Liver (tissue), 9 donors: ENCODE results near the gene ANGEL2. TPM values are rescaled to one million over a fixed set of nuclear protein-coding genes. Genes with fewer than 3 reads are reported as not detected.

ENCODE experiments used
- DNase-seq: peaks from one replicate; pipeline ENCODE4 v3.0.0-alpha.2; 2017; ENCODE audit warnings: low spot score
- H3K27ac ChIP-seq, 2 donors: one replicate each; pipeline ENCODE4 v1.7.0; 2013; ENCODE audit warnings: inconsistent platforms in 2 of 2, low read length in 2 of 2, control low read depth in 1 of 2, low read depth in 1 of 2, mild to moderate bottlenecking in 1 of 2
- H3K27me3 ChIP-seq, 4 donors: one replicate each; pipeline versions ENCODE4 v1.6.1 to v1.7.0; 2013; ENCODE audit warnings: low read length in 3 of 4, inconsistent platforms in 1 of 4, mild to moderate bottlenecking in 1 of 4, moderate library complexity in 1 of 4; ENCODE audit not compliant: control insufficient read depth in 4 of 4, insufficient read depth in 4 of 4
- H3K36me3 ChIP-seq, 4 donors: one replicate each; pipeline versions ENCODE4 v1.6.1 to v1.7.0; 2013; ENCODE audit warnings: low read length in 3 of 4, mild to moderate bottlenecking in 3 of 4, low read depth in 1 of 4, moderate library complexity in 1 of 4; ENCODE audit not compliant: control insufficient read depth in 4 of 4, insufficient read depth in 3 of 4
- H3K4me1 ChIP-seq, 4 donors: one replicate each; pipeline versions ENCODE4 v1.6.1 to v1.7.0; 2013; ENCODE audit warnings: low read length in 3 of 4, mild to moderate bottlenecking in 3 of 4, moderate library complexity in 1 of 4; ENCODE audit not compliant: control insufficient read depth in 4 of 4, insufficient read depth in 4 of 4
- H3K4me3 ChIP-seq, 3 donors: one replicate each; pipeline versions ENCODE4 v1.6.1 to v1.7.0; 2013; ENCODE audit warnings: low read length in 3 of 3, control low read depth in 1 of 3, low read depth in 1 of 3, mild to moderate bottlenecking in 1 of 3
- H3K9ac ChIP-seq, 2 donors: one replicate each; pipeline ENCODE4 v1.7.0; 2013; ENCODE audit warnings: low read length in 2 of 2, mild to moderate bottlenecking in 2 of 2, moderate library complexity in 2 of 2, control low read depth in 1 of 2, low read depth in 1 of 2
- H3K9me3 ChIP-seq, 4 donors: one replicate each; pipeline versions ENCODE4 v1.6.1 to v1.7.0; 2013; ENCODE audit warnings: low read length in 3 of 4; ENCODE audit not compliant: control insufficient read depth in 4 of 4
- FOXA1 ChIP-seq: IDR thresholded peaks from 2 replicates; pipeline ENCODE4 v1.6.1; 2016; ENCODE audit warnings: antibody characterized with exemption
- FOXA2 ChIP-seq: IDR thresholded peaks from 2 replicates; pipeline ENCODE4 v1.6.1; 2016; ENCODE audit warnings: antibody characterized with exemption
- GABPA ChIP-seq, 2 donors: IDR thresholded peaks in 1 of 2; conservative IDR thresholded peaks in 1 of 2; 2 replicates each; pipeline ENCODE4 v1.6.1; 2016; ENCODE audit warnings: antibody characterized with exemption in 2 of 2, mild to moderate bottlenecking in 1 of 2, moderate library complexity in 1 of 2
- HNF4A ChIP-seq, 2 donors: conservative IDR thresholded peaks; 2 replicates each; pipeline ENCODE4 v1.6.1; 2016; ENCODE audit warnings: antibody characterized with exemption in 2 of 2, mild to moderate bottlenecking in 2 of 2
- HNF4G ChIP-seq: IDR thresholded peaks from 2 replicates; pipeline ENCODE4 v1.6.1; 2016; ENCODE audit warnings: antibody characterized with exemption
- JUND ChIP-seq, 2 donors: IDR thresholded peaks; 2 replicates each; pipeline ENCODE4 v1.6.1; 2016; ENCODE audit warnings: antibody characterized with exemption in 2 of 2
- RXRA ChIP-seq, 2 donors: IDR thresholded peaks; 2 replicates each; pipeline ENCODE4 v1.6.1; 2017 to 2018; ENCODE audit warnings: antibody characterized with exemption in 2 of 2, mild to moderate bottlenecking in 1 of 2
- ZBTB33 ChIP-seq: IDR thresholded peaks from 2 replicates; pipeline ENCODE4 v1.6.1; 2016; ENCODE audit warnings: antibody characterized with exemption
- WGBS: extraction: QIAGEN DNeasy Blood & Tissue Kit; methylation state at CpG from one replicate; pipeline ENCODE4 v1.1.7; 2013; 5-methylcytosine and 5-hydroxymethylcytosine counted together
- polyA plus RNA-seq, 2 donors: library from polyadenylated mRNA; stranded (reverse) in 1 of 2; unstranded in 1 of 2; fragments of 200-250 nt in 1 of 2; fragments of >200 nt in 1 of 2; fragmentation: Nextera tagmentation in 1 of 2; extraction: Ambion mirVana in 1 of 2; gene quantifications; one replicate each; pipeline versions ENCODE4 v1.2.1 to v1.2.3, GENCODE V29; 2013 to 2015
- total RNA-seq, 2 donors: library from RNA; depleted of rRNA; stranded (reverse); fragments of >200 nt; gene quantifications; one replicate each; pipeline ENCODE4 v1.2.3, GENCODE V29; 2014
- TF ChIP-seq, protein P1 (sequence below): IDR thresholded peaks from 2 replicates; pipeline ENCODE4 v1.6.1; 2016; ENCODE audit warnings: antibody characterized with exemption
- TF ChIP-seq, protein P2 (sequence below): IDR thresholded peaks from 2 replicates; pipeline ENCODE4 v1.6.1; 2016; ENCODE audit warnings: antibody characterized with exemption
- TF ChIP-seq, protein P3 (sequence below): IDR thresholded peaks from 2 replicates; pipeline ENCODE4 v1.6.1; 2016; ENCODE audit warnings: antibody characterized with exemption, mild to moderate bottlenecking
- TF ChIP-seq, protein P4 (sequence below): fragments of 150-350 bp; IDR thresholded peaks from 2 replicates; pipeline ENCODE4 v1.5.1; 2017; ENCODE audit warnings: improper control_type of control experiment, low read depth, low read length; ENCODE audit not compliant: missing input control
- donor health status: healthy.
- donor health status: healthy.
- donor health status: healthy.
- donor health status: healthy.
- donor health status: healthy.

ANGEL2 gene
- total and polyA plus RNA-seq, 4 donors: 8.2 to 31.1 (median 16.4) TPM

- TF ChIP-seq, protein P1, sequence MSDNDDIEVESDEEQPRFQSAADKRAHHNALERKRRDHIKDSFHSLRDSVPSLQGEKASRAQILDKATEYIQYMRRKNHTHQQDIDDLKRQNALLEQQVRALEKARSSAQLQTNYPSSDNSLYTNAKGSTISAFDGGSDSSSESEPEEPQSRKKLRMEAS: no peak
- TF ChIP-seq RXRA (IDR thresholded peaks at IDR 0.05): no peak
- TF ChIP-seq, protein P2, sequence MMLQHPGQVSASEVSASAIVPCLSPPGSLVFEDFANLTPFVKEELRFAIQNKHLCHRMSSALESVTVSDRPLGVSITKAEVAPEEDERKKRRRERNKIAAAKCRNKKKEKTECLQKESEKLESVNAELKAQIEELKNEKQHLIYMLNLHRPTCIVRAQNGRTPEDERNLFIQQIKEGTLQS: no peak
- H3K4me3 ChIP-seq: no peak overlapping the region
These were observed 2.0 kb upstream of the ANGEL2 start for GRCh38 chr1:213017447-213018273.

GRCh38 chr1:213014642-213015041, 1.0 kb downstream of the ANGEL2 start:
- no peaks in the 10 kb centered on the region for H3K9me3 ChIP-seq
- 23% methylated on average over 7 of the region's 7 CpGs for WGBS
- no peak for DNase-seq
- peak overlapping the region; percentile 76 to 95 (median 93) for H3K4me3 ChIP-seq
- no peaks in the 10 kb centered on the region for H3K27me3 ChIP-seq
- peak overlapping the region; percentile 40 to 91 for H3K9ac ChIP-seq
- peaks cover 0 to 6% (median under 1%) of the 10 kb centered on the region in 4 donors for H3K36me3 ChIP-seq
- H3K27ac ChIP-seq: peak overlapping the region; percentile 69 to 84
- TF ChIP-seq, protein P3, sequence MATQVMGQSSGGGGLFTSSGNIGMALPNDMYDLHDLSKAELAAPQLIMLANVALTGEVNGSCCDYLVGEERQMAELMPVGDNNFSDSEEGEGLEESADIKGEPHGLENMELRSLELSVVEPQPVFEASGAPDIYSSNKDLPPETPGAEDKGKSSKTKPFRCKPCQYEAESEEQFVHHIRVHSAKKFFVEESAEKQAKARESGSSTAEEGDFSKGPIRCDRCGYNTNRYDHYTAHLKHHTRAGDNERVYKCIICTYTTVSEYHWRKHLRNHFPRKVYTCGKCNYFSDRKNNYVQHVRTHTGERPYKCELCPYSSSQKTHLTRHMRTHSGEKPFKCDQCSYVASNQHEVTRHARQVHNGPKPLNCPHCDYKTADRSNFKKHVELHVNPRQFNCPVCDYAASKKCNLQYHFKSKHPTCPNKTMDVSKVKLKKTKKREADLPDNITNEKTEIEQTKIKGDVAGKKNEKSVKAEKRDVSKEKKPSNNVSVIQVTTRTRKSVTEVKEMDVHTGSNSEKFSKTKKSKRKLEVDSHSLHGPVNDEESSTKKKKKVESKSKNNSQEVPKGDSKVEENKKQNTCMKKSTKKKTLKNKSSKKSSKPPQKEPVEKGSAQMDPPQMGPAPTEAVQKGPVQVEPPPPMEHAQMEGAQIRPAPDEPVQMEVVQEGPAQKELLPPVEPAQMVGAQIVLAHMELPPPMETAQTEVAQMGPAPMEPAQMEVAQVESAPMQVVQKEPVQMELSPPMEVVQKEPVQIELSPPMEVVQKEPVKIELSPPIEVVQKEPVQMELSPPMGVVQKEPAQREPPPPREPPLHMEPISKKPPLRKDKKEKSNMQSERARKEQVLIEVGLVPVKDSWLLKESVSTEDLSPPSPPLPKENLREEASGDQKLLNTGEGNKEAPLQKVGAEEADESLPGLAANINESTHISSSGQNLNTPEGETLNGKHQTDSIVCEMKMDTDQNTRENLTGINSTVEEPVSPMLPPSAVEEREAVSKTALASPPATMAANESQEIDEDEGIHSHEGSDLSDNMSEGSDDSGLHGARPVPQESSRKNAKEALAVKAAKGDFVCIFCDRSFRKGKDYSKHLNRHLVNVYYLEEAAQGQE: no peak
- TF ChIP-seq JUND (IDR thresholded peaks at IDR 0.05) (no peak), HNF4A (conservative IDR thresholded peaks at IDR 0.05) (no peak), FOXA2 (no peak), GABPA (IDR thresholded peaks at IDR 0.05 in 1 of 2, conservative IDR thresholded peaks at IDR 0.05 in 1 of 2) (no peak), RXRA (IDR thresholded peaks at IDR 0.05) (no peak), ZBTB33 (no peak), HNF4G (no peak), FOXA1 (no peak)
- TF ChIP-seq, protein P4, sequence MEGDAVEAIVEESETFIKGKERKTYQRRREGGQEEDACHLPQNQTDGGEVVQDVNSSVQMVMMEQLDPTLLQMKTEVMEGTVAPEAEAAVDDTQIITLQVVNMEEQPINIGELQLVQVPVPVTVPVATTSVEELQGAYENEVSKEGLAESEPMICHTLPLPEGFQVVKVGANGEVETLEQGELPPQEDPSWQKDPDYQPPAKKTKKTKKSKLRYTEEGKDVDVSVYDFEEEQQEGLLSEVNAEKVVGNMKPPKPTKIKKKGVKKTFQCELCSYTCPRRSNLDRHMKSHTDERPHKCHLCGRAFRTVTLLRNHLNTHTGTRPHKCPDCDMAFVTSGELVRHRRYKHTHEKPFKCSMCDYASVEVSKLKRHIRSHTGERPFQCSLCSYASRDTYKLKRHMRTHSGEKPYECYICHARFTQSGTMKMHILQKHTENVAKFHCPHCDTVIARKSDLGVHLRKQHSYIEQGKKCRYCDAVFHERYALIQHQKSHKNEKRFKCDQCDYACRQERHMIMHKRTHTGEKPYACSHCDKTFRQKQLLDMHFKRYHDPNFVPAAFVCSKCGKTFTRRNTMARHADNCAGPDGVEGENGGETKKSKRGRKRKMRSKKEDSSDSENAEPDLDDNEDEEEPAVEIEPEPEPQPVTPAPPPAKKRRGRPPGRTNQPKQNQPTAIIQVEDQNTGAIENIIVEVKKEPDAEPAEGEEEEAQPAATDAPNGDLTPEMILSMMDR: no peak
- TF ChIP-seq, protein P2: no peak
- H3K4me1 ChIP-seq: peaks cover 0 to 9% (median 6%) of the 10 kb centered on the region in 4 donors

More at GRCh38 chr1:213017447-213018273, 2.0 kb upstream of the ANGEL2 start:
- 98% methylated on average over 9 of the region's 9 CpGs for WGBS
- no peaks in the 10 kb centered on the region for H3K36me3 ChIP-seq
- H3K27ac ChIP-seq: no peak overlapping the region
- H3K4me1 ChIP-seq: peaks cover 0 to 9% (median 6%) of the 10 kb centered on the region in 4 donors
- no peaks in the 10 kb centered on the region for H3K9me3 ChIP-seq
- H3K27me3 ChIP-seq: no peaks in the 10 kb centered on the region
- no peak overlapping the region for H3K9ac ChIP-seq
- no peak for DNase-seq
